ENCODE measurements around the gene RFX1.
"Not testable (repeated sequence)": the region's sequence is repeated elsewhere in the genome, so short reads cannot be mapped to it uniquely, and the experiment has no call there.

RFX1 gene

GRCh38 chr19:14026652-14027192 lies 20.6 kb upstream of the RFX1 start:
- not testable (repeated sequence) for DNase-seq

- peak; percentile 31 for DNase-seq
Measured at GRCh38 chr19:14023404-14024235, 17.5 kb upstream of the RFX1 start.

- no peak for DNase-seq
Measured at GRCh38 chr19:14022469-14022868, 16.3 kb upstream of the RFX1 start.

- DNase-seq = peak; percentile 29
Measured at GRCh38 chr19:14021474-14021873, 15.4 kb upstream of the RFX1 start.

- DNase-seq = not testable (repeated sequence)
Measured at GRCh38 chr19:14019739-14020138, 13.6 kb upstream of the RFX1 start.

- no peak for DNase-seq
Measured at GRCh38 chr19:14019100-14019499, 13.0 kb upstream of the RFX1 start.

GRCh38 chr19:14015524-14016035 lies 9.5 kb upstream of the RFX1 start:
- no peak for DNase-seq

GRCh38 chr19:14012378-14012915 lies 6.3 kb upstream of the RFX1 start:
- DNase-seq = no peak

- no peak for DNase-seq
Measured at GRCh38 chr19:14006766-14007562, 844 bp upstream of the RFX1 start.

GRCh38 chr19:14005349-14006084 lies 603 bp downstream of the RFX1 start:
- peak; percentile 96 for DNase-seq

- no peak for DNase-seq
Measured at GRCh38 chr19:14004619-14005348, 1.3 kb downstream of the RFX1 start.

GRCh38 chr19:14003251-14004055 lies 2.7 kb downstream of the RFX1 start:
- no peak for DNase-seq

- no peak for DNase-seq
Measured at GRCh38 chr19:14002571-14003250, 3.4 kb downstream of the RFX1 start.

GRCh38 chr19:14000691-14001375 lies 5.3 kb downstream of the RFX1 start:
- DNase-seq = no peak

- DNase-seq = no peak
Measured at GRCh38 chr19:13999085-13999484, 7.0 kb downstream of the RFX1 start.

- DNase-seq = no peak
Measured at GRCh38 chr19:13998426-13998825, 7.7 kb downstream of the RFX1 start.

- no peak for DNase-seq
Measured at GRCh38 chr19:13997631-13997962, 8.5 kb downstream of the RFX1 start.

GRCh38 chr19:13996928-13997630 lies 9.0 kb downstream of the RFX1 start:
- no peak for DNase-seq

Data from eye (tissue), 1 donor.